GM21528 (cell line): ENCODE measurements around the gene RPTOR.
"Not testable (repeated sequence)": the region's sequence is repeated elsewhere in the genome, so short reads cannot be mapped to it uniquely, and the experiment has no call there.

Experiments
- ATAC-seq: cut with Tn5 transposase; IDR thresholded peaks from one replicate; pipeline ENCODE4 v1.9.1; 2021; ENCODE audit warnings: mild to moderate bottlenecking, moderate library complexity; ENCODE audit not compliant: unreplicated experiment, low FRiP score

RPTOR gene

GRCh38 chr17:80544655-80545498 is at the start of gene RPTOR:
Gene RPTOR (plus strand): TSS chr17:80544838. CDS start chr17:80545630, 792 bp downstream.
- peak; percentile 74 for ATAC-seq

- ATAC-seq: no peak
Observed at GRCh38 chr17:80497726-80498241, 46.9 kb upstream of the RPTOR start.

- no peak for ATAC-seq
Observed at GRCh38 chr17:80498242-80498919, 46.3 kb upstream of the RPTOR start.

GRCh38 chr17:80498920-80499410 is 45.7 kb upstream of the RPTOR start:
- no peak for ATAC-seq

GRCh38 chr17:80499560-80499959 is 45.1 kb upstream of the RPTOR start:
- no peak for ATAC-seq

- ATAC-seq: no peak
Observed at GRCh38 chr17:80499961-80500665, 44.5 kb upstream of the RPTOR start.

- no peak for ATAC-seq
Observed at GRCh38 chr17:80501741-80502577, 42.7 kb upstream of the RPTOR start.

GRCh38 chr17:80502578-80502877 is 42.1 kb upstream of the RPTOR start:
- ATAC-seq: no peak

- ATAC-seq: no peak
Observed at GRCh38 chr17:80503031-80503430, 41.6 kb upstream of the RPTOR start.

GRCh38 chr17:80503921-80504320 is 40.7 kb upstream of the RPTOR start:
- ATAC-seq: no peak

GRCh38 chr17:80504686-80505413 is 39.8 kb upstream of the RPTOR start:
- ATAC-seq: no peak

GRCh38 chr17:80507177-80507576 is 37.5 kb upstream of the RPTOR start:
- ATAC-seq: not testable (repeated sequence)

GRCh38 chr17:80507965-80508364 is 36.7 kb upstream of the RPTOR start:
- no peak for ATAC-seq

GRCh38 chr17:80509311-80509710 is 35.3 kb upstream of the RPTOR start:
- ATAC-seq: no peak

- no peak for ATAC-seq
Observed at GRCh38 chr17:80510132-80510531, 34.5 kb upstream of the RPTOR start.

- ATAC-seq: no peak
Observed at GRCh38 chr17:80510772-80511171, 33.9 kb upstream of the RPTOR start.

- no peak for ATAC-seq
Observed at GRCh38 chr17:80511222-80512180, 33.1 kb upstream of the RPTOR start.

GRCh38 chr17:80512233-80512632 is 32.4 kb upstream of the RPTOR start:
- no peak for ATAC-seq
